Mesenchymal stem cell (in vitro differentiated cells and primary cell): ENCODE results near the gene CNKSR3.

Experiments used
- DNase-seq: peaks from one replicate; pipeline ENCODE4 v3.0.0-alpha.2; 2013
- H2AFZ ChIP-seq: one replicate; pipeline ENCODE4 v1.6.1; 2013; ENCODE audit warnings: low read depth, mild to moderate bottlenecking, control low read depth, inconsistent platforms, low read length, moderate library complexity
- H2AK5ac ChIP-seq: 2 replicates; pipeline ENCODE4 v1.6.1; 2013; ENCODE audit warnings: low read length, moderate library complexity, mild to moderate bottlenecking, inconsistent platforms; ENCODE audit not compliant: severe bottlenecking
- H2BK120ac ChIP-seq: one replicate; pipeline ENCODE4 v1.6.1; 2013; ENCODE audit warnings: low read depth, mild to moderate bottlenecking, inconsistent platforms, low read length, moderate library complexity
- H2BK12ac ChIP-seq, 2 experiments: one replicate each; pipeline ENCODE4 v1.6.1; 2013; ENCODE audit warnings: inconsistent platforms in 2 of 2, low read length in 2 of 2, mild to moderate bottlenecking in 2 of 2, moderate library complexity in 2 of 2, control low read depth in 1 of 2
- H2BK15ac ChIP-seq: one replicate; pipeline ENCODE4 v1.6.1; 2013; ENCODE audit warnings: mild to moderate bottlenecking, low read depth, inconsistent platforms; ENCODE audit not compliant: poor library complexity, severe bottlenecking
- H2BK5ac ChIP-seq: 2 replicates; pipeline ENCODE4 v1.6.1; 2013; ENCODE audit warnings: low read depth, mild to moderate bottlenecking, low read length, control low read depth, inconsistent platforms; ENCODE audit not compliant: poor library complexity, severe bottlenecking
- H3K14ac ChIP-seq, 2 experiments: one replicate each; pipeline ENCODE4 v1.6.1; 2013; ENCODE audit warnings: inconsistent platforms in 2 of 2, low read length in 2 of 2, control low read depth in 1 of 2, mild to moderate bottlenecking in 1 of 2, moderate library complexity in 1 of 2
- H3K18ac ChIP-seq, 2 experiments: one replicate each; pipeline ENCODE4 v1.6.1; 2013; ENCODE audit warnings: inconsistent platforms in 2 of 2, low read length in 2 of 2, control low read depth in 1 of 2, low read depth in 1 of 2, mild to moderate bottlenecking in 1 of 2
- H3K23ac ChIP-seq, 2 experiments: one replicate each; pipeline ENCODE4 v1.6.1; 2013; ENCODE audit warnings: inconsistent platforms in 2 of 2, low read length in 2 of 2, mild to moderate bottlenecking in 2 of 2, moderate library complexity in 2 of 2, control low read depth in 1 of 2
- H3K27ac ChIP-seq: 2 replicates; pipeline ENCODE4 v1.5.1; 2013; ENCODE audit warnings: mild to moderate bottlenecking, moderate library complexity, low read length, control low read depth, inconsistent platforms; ENCODE audit not compliant: poor library complexity, severe bottlenecking
- H3K27me3 ChIP-seq, 2 experiments: 2 replicates each; pipeline versions ENCODE4 v1.6.1 to v1.7.0; 2013; ENCODE audit warnings: low read length in 2 of 2, mild to moderate bottlenecking in 2 of 2, moderate library complexity in 2 of 2, control low read depth in 1 of 2, inconsistent platforms in 1 of 2; ENCODE audit not compliant: control insufficient read depth in 1 of 2, insufficient read depth in 1 of 2
- H3K36me3 ChIP-seq, 2 experiments: 2 replicates each; pipeline versions ENCODE4 v1.6.1 to v1.7.0; 2013; ENCODE audit warnings: low read length in 2 of 2, control low read depth in 1 of 2, inconsistent platforms in 1 of 2, low read depth in 1 of 2, mild to moderate bottlenecking in 1 of 2; ENCODE audit not compliant: insufficient read depth in 2 of 2, control insufficient read depth in 1 of 2
- H3K4ac ChIP-seq, 2 experiments: one replicate each; pipeline ENCODE4 v1.6.1; 2013; ENCODE audit warnings: inconsistent platforms in 2 of 2, low read length in 2 of 2, mild to moderate bottlenecking in 2 of 2, moderate library complexity in 2 of 2, control low read depth in 1 of 2, low read depth in 1 of 2
- H3K4me1 ChIP-seq: 2 replicates; pipeline ENCODE4 v1.6.1; 2013; ENCODE audit warnings: low read depth, low read length, control low read depth; ENCODE audit not compliant: control insufficient read depth, insufficient read depth
- H3K4me2 ChIP-seq: 2 replicates; pipeline ENCODE4 v1.6.1; 2013; ENCODE audit warnings: low read length, mild to moderate bottlenecking, inconsistent platforms; ENCODE audit not compliant: poor library complexity, severe bottlenecking
- H3K4me3 ChIP-seq, 2 experiments: 2 replicates each; pipeline versions ENCODE4 v1.5.1 to v1.7.0; 2013; ENCODE audit warnings: low read length in 2 of 2, mild to moderate bottlenecking in 2 of 2, control low read depth in 1 of 2, low read depth in 1 of 2; ENCODE audit not compliant: insufficient read depth in 1 of 2
- H3K79me1 ChIP-seq: replicated peaks from 2 replicates; pipeline ENCODE4 v1.6.1; 2013; ENCODE audit warnings: mild to moderate bottlenecking, control low read depth, low read length, inconsistent platforms; ENCODE audit not compliant: poor library complexity, severe bottlenecking
- H3K9ac ChIP-seq: 2 replicates; pipeline ENCODE4 v1.7.0; 2013; ENCODE audit warnings: mild to moderate bottlenecking, low read length, moderate library complexity
- H3K9me3 ChIP-seq: 2 replicates; pipeline ENCODE4 v1.7.0; 2013; ENCODE audit warnings: mild to moderate bottlenecking, low read length; ENCODE audit not compliant: control insufficient read depth
- H4K8ac ChIP-seq: one replicate; pipeline ENCODE4 v1.6.1; 2013; ENCODE audit warnings: inconsistent platforms, mild to moderate bottlenecking, low read length, moderate library complexity
- H4K91ac ChIP-seq: one replicate; pipeline ENCODE4 v1.6.1; 2013; ENCODE audit warnings: mild to moderate bottlenecking, low read length, inconsistent platforms
- WGBS: methylation state at CpG from one replicate; pipeline ENCODE4 v1.1.7; 2013; ENCODE audit warnings: mixed read lengths; 5-methylcytosine and 5-hydroxymethylcytosine counted together

The CNKSR3 gene

DNA sequence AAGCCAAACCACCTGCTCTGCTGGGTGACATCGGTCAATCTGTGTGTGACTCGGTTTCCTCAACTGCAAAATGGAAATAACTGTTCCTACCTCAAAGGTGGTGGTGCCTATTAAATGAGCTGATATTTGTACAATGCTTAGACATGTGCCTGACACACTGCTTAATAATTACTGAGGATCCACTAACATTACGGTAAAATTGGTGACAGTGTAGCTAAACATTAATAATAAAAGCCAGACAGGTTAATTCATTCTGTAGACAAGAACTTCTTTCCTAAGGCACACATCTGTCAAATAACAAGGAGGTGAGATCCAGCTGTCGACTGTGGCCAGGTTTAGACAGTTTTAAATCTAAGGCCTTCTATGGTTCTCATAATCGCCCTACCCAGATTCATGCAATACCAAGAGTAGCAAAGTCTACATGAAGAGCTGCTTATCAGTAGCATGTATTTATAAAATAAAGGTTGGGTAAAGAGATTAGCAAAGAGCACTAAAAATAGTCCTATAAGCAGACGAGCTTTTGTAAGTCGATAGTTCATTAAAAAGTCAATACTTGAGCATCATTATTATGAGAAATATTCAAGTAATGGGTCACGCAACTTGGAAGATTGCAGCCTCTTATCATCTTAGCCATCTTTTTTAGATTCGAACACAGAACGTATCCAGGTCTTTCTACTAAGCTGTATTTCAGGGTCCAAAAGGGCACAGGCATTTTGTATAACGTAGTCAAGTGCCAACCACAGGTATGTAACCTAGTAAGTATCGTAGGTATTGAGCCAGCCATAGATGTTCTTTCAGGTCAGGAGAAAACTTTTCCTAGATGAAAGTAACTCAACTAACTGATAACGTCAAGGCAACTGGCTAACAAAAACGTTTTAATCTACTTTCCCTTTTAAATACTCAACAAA is 3.2 kb downstream of the CNKSR3 start:
- Histone ChIP-seq H3K4me2 (peak overlapping the region; percentile 47), H3K27ac (no peak overlapping the region), H2AK5ac (no peak overlapping the region), H3K23ac (no peak overlapping the region), H2BK5ac (no peak overlapping the region), H3K27me3 (no peaks in the 10 kb centered on the region), H3K14ac (no peak overlapping the region), H3K4me3 (no peak overlapping the region), H3K4me1 (peaks cover 16% of the 10 kb centered on the region), H2AFZ (no peak overlapping the region), H3K18ac (no peak overlapping the region), H3K9ac (no peak overlapping the region), H3K36me3 (peaks cover 0 to 4% of the 10 kb centered on the region in 2 experiments), H2BK12ac (no peak overlapping the region), H3K79me1 (peaks cover 13% of the 10 kb centered on the region), H4K8ac (no peak overlapping the region), H2BK15ac (no peak overlapping the region), H3K4ac (no peak overlapping the region), H2BK120ac (no peak overlapping the region), H3K9me3 (no peaks in the 10 kb centered on the region), H4K91ac (no peak overlapping the region)
- DNase-seq: no peak
- WGBS: 93% methylated on average over 13 of the region's 14 CpGs

DNA sequence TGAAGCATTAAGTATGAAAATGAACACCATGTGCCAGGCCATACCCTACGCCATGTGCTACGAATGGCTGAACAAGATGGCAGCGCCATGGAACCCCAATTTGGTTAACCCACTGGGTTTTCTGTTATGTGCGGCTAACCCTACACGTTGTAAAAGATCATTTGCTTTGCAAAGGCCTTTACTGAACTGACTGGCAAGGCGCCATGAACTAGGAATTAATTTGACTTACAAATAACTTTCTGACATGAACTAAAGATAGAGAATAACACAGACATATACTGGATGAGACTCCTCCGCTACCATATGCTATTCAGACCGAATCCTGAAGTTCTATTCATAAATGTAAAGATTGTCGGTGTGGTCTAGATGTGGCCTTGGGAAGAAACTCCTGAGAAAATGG is 3.9 kb downstream of the CNKSR3 start:
- Histone ChIP-seq H3K14ac (no peak overlapping the region), H4K8ac (no peak overlapping the region), H3K4me2 (no peak overlapping the region), H2AK5ac (no peak overlapping the region), H3K79me1 (peaks cover 13% of the 10 kb centered on the region), H2BK15ac (no peak overlapping the region), H3K4ac (no peak overlapping the region), H2BK5ac (no peak overlapping the region), H3K23ac (no peak overlapping the region), H2BK120ac (no peak overlapping the region), H4K91ac (no peak overlapping the region), H3K27me3 (no peaks in the 10 kb centered on the region), H3K18ac (no peak overlapping the region), H3K36me3 (peaks cover 0 to 4% of the 10 kb centered on the region in 2 experiments), H3K4me1 (peaks cover 16% of the 10 kb centered on the region), H3K9me3 (no peaks in the 10 kb centered on the region), H2AFZ (no peak overlapping the region), H3K27ac (no peak overlapping the region), H2BK12ac (no peak overlapping the region), H3K9ac (no peak overlapping the region), H3K4me3 (no peak overlapping the region)
- 96% methylated on average over 9 of the region's 9 CpGs for WGBS
- no peak for DNase-seq

DNA sequence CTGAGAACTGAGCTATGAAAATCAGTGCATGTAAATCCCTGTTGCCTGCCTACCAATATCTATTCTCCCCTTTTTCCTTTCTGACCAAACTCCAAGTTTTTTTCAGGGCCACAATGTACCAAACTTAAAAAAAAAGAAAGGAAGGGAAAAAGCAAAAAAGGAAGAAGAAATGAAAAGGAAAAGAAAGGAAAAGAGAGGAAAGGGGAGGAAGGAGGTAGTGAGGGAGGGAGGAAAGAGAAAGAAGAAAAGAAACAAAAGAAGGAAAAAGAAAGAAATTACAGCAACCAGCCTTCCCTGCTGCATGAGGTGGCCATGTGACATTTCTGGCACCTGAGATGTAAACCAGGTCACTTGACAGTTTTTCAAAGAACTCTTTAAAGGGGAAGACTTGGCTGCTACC is 4.4 kb downstream of the CNKSR3 start:
- Histone ChIP-seq H3K9ac (no peak overlapping the region), H2BK5ac (no peak overlapping the region), H3K4me3 (no peak overlapping the region), H3K18ac (no peak overlapping the region), H2BK15ac (no peak overlapping the region), H2AK5ac (no peak overlapping the region), H2BK12ac (no peak overlapping the region), H3K27me3 (no peaks in the 10 kb centered on the region), H3K14ac (no peak overlapping the region), H3K79me1 (peaks cover 15% of the 10 kb centered on the region), H4K91ac (no peak overlapping the region), H3K4ac (no peak overlapping the region), H4K8ac (no peak overlapping the region), H3K36me3 (peaks cover 0 to 4% of the 10 kb centered on the region in 2 experiments), H3K27ac (no peak overlapping the region), H3K23ac (no peak overlapping the region), H2BK120ac (no peak overlapping the region), H3K4me1 (peaks cover 16% of the 10 kb centered on the region), H3K9me3 (no peaks in the 10 kb centered on the region), H2AFZ (no peak overlapping the region), H3K4me2 (no peak overlapping the region)
- no peak for DNase-seq

DNA sequence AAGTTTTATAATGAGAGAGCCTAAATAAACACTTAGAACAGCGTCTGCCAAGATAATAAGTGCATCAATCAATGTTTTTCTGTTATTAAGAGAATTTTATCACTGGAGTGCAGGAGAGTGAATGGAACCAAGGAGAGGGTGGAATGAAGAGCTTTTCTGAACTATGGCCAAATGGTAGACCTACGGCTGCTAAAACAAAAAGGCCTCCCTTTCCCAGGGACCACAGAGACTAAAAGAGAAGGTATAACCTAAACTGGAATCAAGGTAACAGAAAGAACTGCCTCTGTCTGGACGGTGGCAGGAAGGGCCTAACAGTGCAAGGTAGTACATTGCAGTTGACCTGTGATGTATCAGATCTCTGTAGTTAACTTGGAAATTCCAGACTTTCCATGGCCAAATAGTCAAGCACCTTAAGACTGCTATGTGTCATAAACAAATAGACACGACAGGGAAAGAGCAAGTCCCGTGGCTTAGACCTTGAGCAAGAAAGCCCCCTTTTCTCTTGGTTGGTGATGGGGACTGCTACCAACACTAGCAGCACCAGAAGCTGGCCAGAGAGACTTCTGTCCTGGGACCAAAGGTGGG is 5.5 kb downstream of the CNKSR3 start:
- H3K4ac ChIP-seq: no peak overlapping the region
- no peak overlapping the region for H2BK12ac ChIP-seq
- H2BK5ac ChIP-seq: no peak overlapping the region
- no peak overlapping the region for H3K18ac ChIP-seq
- no peak overlapping the region for H3K14ac ChIP-seq
- no peak overlapping the region for H2AK5ac ChIP-seq
- H2BK15ac ChIP-seq: no peak overlapping the region
- 95% methylated on average over 5 of the region's 5 CpGs for WGBS
- no peak for DNase-seq
- H2BK120ac ChIP-seq: no peak overlapping the region
- no peak overlapping the region for H3K4me2 ChIP-seq
- H3K27ac ChIP-seq: no peak overlapping the region
- peaks cover 15% of the 10 kb centered on the region for H3K79me1 ChIP-seq
- peaks cover 16% of the 10 kb centered on the region for H3K4me1 ChIP-seq
- peaks cover 0 to 4% of the 10 kb centered on the region in 2 experiments for H3K36me3 ChIP-seq
- H3K9me3 ChIP-seq: no peaks in the 10 kb centered on the region
- H2AFZ ChIP-seq: no peak overlapping the region
- H4K91ac ChIP-seq: no peak overlapping the region
- H4K8ac ChIP-seq: no peak overlapping the region
- H3K9ac ChIP-seq: no peak overlapping the region
- H3K23ac ChIP-seq: no peak overlapping the region
- no peaks in the 10 kb centered on the region for H3K27me3 ChIP-seq
- H3K4me3 ChIP-seq: no peak overlapping the region
